NCI-H69 (cell line): ENCODE measurements around the gene OMP.

ENCODE experiments used
- DNase-seq: peaks from one replicate; lab custom pipeline; 2025; lab: John Stamatoyannopoulos, UW

OMP gene

DNA sequence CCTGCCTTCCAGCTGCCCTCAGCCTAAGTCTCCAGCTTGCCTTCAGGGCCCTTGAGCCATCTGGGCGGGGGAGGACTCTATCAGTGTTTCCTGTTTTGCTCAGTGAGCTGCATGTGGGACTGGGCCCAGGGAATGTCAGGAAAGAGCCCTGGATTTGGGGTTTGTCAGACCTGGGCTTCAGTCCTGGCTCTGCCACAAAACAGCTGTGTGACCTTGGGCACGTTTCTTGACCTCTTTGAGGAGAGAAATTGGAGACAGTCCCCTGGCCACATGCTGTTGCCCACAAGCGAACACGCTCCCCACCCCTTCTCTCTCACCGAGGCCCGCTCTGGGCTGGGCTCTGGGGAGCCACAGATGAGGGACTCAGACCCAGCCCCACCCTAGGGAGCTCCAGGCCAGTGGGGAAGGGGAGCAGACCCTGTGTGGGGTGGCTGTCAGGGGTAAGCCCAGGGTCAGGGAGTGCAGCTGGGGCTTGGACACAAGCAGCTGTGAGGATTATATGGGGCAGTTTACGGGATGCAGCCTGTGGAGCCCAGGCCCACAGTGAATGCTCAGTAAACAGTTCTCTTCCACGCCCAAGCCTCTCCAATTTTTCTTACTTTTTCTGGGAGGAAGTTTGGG is 37.7 kb downstream of the OMP start:
- DNase-seq = peak; percentile 53

DNA sequence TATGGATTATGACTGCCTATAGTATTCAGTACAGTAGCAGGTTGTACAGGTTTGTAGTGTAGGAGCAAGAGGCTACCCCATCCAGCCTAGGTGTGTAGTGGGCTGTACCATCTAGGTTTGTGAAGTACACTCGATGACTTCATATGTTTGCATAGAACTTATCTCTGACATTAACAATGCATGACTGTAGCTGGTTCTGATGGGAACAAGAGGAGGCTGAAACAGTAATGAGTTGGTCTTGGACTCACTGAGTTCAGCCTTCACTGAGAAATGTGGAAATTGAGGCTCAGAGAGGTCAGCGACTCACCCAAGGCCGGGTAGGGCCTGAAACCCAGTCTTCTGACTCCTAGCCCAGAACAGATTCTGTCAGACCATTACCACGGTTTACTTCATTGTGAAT is 38.4 kb downstream of the OMP start:
- DNase-seq = peak; percentile 52

DNA sequence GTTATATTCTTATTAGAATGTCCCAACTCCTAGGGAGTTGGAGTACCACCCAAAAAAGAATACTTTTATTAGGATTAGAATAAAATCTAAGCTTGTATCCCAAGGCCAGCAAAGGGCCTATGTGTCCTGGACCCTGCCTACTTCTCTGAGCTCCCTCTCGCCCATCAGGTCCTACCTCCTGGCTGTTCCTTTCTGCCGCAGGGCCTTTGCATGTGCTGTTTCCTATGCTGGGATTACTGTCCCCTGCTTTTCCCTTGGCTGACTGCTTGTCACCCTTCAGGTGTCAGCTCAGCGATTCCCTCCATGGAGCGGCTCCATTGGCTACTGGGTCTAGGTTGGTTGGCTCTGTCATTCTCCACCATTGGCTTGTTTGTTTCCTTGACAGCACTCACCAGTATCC is 38.8 kb downstream of the OMP start:
- DNase-seq = no peak

DNA sequence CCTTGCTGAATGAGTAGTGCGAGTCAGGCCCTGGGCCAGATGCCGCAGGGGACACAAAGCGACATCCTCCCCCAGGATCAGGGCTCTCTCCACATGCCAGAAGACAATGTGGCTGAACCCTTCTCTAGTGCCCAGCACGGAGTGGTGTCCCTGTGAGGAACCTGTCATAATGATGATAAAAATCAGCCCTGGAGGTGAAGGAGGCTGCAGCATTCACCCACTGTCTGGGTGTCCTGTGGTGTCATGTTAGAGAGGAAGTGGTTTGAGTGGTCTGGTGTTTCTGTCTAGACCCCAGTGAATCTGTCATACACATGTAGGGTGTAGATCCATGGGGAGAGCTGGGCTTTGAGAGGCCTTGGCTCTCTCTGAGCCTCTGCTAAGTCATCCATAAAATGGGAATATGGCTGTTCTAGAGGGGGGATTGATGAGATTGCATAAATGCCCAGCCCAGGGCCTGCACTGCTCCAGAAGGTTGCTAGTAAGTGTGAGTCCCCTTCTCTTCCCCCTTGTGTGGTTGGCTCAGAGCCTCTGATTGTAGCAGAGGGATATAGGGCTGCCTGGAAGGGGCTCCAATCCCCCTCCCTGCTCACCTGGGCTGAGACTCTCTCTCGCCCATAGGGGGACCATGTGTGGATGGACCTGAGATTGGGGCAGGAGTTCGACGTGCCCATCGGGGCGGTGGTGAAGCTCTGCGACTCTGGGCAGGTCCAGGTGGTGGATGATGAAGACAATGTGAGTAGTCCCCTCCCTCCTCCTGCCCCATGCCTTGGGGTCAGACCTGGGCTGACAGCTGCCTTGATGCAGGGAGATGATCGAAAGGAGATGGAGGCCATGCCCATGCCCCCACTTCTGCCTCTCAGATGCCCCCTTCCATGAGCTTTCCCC is 39.7 kb downstream of the OMP start:
- DNase-seq = no peak

DNA sequence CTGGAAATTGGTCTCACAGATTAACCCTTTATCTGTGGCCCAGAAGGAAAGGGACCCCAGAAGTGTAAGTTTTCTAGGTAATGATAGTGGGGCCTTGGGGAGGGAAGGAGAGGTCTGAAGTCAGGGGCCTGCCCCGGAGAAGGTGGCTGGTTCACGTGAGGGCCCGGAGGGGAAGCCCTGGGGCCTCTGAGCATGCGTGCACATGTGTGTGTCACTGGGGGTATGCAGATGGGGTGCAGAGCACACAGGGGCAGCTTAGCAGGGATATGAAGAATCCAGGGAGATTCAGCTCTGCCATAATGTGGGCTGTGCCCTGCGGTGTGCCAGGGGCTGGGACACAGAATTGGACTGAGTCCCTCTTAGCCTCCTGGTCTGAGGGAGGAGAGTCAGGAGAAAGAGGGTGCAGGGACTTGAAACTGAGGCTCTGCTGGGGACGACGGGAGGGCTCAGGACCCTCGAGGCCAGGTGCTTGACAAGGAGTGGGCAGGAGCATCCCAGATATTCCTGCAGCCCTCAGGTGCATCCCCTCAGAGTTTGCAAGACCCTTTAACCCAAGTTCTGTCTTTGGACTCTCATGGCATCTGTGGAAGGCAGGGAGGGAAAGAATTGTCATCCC is 40.9 kb downstream of the OMP start:
- no peak for DNase-seq

DNA sequence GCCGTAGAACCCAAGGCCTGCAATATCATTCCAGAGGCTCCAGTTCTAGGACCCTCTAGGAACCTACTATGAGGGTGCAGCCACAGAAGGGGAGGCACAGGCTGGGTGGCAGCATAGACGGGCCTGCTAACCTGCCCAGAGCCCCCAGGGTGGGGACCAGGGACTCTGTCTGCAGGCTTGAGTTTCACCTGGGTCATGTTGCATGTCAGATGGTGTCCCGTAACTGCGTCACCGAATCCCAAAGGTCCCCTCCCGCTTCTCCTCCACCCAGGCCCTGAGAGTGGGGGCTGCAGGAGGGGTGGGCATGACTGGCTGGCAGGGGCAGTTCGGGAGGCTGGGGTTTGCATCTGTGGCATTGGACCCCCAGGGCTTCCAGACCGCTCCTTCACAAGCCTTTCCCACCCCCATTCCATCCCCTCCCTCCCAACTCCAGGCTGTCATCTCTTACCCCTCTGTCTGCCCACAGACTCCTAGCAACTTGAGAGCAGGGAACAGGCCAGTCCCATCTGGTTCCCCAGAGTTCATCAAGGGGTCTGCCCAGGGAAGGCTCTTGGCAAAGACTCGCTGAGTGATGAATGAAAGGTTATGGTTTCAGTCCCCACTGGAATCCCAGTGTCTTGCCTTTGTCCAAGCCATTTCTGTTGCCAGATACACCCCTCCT is 41.7 kb downstream of the OMP start:
- peak; percentile 20 for DNase-seq

DNA sequence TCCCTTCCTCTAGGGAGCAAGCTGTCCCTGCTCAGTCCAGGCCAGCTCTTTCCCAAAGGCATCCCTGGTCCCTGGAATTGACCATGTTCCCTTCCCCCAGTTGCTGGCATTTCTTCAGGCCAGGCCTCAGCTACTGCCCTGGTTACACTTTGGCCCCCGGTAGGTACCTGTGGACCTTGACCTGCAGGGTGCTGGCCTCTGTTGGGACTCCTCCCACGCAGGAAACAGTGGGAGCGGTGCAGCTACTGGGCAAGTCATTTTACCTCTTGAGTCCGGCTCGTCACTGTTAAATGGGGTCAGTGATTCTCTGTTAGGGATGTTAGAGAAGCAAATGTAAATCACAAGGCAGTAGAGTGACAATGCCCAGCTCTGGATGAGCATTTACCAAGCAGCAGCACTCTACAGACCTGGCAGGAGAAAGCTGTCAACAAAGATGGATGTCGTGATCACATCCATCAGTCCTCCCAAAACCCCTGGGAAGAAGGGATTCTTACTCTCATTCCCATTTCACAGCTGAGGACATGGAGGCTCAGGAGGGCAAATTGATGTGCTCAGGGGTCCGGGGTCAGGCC is 42.3 kb downstream of the OMP start:
- no peak for DNase-seq

DNA sequence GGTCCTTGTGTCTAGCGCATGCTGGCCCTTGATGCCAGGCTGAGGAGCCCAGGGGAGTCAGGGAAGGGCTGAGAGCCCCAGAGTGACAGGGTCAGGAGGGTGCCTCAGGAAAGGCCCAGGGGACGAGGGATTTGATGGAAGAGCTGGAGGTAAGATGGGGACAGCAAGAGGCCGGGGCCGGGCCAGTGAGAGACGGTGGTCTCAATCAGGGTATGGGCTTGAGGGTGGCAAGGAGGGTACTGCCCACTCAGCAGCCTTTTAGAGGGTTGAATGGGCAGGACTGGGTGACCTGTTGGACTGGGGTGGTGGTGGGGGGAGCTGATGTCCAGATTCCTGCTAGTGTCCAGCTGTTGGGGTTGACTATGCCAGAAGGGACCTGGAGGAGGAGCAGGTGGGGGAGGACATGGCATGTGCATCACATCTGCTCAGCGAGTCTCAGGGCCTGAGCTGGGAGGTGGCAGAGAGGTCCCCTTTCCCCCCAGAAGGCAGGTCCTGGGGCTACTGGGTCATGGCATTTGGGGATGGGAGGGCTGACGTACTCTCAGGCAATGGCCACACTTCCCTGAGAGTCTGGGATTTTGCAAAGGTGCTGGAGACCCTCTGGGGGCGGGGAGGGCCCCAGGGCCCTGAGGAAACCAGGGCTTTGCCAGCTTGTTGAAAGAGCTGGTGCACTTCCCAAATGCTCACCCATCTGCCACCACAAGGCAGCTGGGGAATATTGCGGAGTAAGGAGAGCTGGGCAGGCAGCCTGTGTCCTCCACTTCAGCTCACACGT is 43.8 kb downstream of the OMP start:
- DNase-seq = peak; percentile 67

DNA sequence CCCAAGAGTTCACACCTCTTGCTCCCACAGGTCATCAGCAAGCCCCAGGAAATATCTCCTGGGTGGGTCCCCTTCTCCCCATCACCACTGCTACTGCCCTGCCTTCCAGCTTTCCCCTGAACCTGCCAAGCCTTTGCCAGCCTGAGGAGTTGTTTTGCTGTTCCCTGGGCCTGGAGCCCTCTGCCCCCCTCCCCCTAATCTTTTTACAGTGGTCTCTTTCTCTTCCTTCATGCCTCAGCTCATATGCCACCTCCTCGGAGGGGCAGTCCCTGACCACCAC is 44.3 kb downstream of the OMP start:
- no peak for DNase-seq

DNA sequence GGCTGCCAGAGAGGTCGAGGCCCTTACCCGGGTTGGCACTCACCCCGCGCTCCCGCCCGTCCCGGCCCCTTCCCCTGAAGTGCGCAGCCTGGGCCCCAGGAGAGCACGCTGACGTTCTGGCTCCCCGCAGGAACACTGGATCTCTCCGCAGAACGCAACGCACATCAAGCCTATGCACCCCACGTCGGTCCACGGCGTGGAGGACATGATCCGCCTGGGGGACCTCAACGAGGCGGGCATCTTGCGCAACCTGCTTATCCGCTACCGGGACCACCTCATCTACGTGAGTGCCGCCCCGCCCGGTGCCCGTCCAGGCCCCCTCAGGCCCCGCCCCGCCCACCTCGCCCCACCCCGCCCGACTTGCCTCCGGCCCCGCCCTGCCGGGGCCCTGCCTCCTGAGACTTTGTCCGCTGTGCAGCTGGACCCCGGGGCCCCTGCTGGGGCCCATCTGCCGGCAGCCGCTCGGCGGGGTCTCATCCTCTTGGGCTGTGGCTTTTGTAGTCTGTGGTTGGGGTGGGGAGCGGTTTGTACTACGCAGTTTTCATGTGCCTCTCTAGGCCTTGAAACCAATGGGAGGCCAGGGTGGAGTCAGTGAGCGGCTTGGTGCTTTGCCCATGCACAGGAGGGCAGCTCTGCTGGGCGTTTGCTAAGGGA is 45.2 kb downstream of the OMP start:
- peak; percentile 99 for DNase-seq

DNA sequence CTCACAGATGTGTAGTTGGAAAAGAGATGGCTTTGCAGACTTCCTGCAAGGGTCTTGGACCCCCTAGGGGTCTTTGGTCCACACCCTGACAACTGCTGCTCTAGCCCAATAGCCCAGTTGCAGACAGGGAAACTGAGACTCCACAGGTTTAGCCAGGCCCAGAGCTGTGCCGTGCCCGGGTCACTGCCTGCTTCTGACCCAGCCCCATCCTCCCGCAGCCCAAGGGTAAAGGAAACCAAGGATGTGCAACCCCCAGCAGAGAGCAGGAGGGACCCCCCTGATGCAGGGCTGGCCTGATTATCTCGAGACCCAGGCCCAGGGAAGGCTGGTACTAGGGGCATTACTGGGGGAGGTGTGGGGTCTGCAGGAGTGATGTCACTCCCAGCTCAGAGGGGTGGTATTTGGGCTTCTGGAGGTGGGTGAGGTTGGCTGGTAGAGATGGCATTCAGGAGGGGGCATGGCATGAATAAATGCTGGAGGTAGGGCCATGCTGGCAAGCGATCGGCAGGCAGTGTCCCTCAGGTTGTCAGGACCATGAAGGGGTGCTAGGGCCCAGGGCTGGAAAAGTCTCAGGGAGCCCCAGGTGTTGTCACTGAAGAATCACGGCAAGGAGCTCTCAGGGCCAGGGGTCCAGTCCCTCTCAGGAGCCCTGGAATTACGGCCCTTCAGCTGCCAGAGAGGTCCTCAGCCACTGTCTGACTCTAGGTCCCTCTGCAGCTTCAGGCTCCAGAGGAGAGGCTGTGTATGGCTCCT is 46.5 kb downstream of the OMP start:
- DNase-seq = no peak

DNA sequence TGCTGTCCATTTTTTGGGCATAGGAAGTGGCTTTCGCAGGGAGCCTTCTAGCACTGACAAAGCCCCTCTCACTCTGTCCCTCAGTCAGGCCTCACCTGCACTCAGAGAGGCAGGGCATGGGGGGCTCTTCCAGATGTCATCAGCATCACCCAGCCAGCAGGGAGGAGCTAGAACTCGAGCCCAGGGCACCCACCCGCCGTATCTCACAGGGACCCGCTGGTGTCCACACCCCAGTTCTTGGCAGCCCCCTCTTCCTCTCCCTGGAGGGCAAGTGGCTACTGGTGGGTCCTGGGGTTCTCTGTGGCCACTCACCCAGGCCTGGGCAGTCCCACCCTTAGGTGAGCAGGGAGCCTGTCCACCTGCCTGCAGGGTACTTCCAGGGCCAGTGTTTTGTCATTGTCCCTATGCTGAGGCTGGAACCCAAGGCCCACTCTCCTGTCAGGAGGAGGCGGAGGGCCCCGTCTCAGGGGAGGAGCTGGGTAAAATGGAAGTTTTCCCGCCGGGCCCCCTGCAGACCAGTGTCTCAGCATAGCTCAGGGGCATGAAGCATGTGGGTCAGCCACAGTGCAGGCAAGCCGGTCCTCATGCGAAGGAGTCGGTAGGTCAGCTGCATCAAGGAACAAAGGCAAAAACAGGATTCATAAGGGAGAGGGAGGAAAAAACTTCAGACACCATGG is 47.2 kb downstream of the OMP start:
- DNase-seq = no peak

DNA sequence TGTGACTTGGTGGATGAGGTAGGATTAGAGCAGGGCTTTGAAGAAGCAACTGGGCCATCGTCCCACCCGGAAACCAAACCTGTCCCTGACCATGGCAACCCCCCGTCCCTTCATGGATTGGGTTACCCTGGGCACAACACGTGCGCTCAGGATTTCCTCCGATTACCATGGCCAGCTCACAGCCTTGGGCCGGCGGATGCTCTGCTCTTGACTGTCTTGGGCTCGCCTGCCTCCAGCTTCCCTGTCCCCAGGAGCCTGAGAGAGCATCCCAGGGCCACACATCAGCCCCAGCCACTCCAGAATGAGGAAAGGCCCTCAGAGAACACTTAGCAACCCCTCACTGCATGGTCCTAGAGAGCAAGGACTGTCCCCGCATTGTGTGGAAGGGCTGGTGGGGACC is 48.2 kb downstream of the OMP start:
- DNase-seq = no peak

DNA sequence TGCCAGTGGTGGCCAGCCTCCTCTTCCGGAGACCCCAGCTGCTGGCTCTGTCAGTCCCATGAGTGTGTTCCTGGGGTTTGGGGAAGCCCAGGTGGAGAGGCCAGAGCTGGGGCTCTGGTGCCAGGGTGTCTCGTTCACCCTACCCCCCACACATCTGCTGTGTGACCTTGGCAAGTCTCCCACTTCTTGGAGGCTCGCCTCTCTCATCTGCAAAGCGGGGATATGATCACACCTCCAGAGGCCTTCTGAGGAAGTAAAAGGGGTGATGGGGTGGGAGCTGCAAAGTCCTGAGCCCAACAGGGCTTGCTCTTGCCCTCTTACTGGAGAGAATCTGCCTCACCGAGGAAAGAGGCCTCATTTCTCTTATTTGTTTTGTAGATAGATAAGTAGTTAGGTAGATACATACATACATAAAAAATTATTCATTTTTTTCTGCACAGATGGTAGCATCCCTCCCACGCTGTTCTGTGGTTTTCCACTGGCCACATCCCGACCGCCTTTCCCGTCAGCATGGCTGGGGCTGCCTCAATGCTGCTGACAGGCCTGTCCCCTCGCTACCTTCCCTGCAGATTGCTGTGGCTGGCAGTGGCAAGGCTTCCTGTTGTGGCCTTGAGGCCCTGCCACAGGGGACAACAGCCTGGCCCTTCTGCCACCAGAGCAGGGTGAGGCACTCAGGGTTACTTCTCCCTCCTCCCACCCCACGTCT is 49.3 kb downstream of the OMP start:
- DNase-seq = peak; percentile 65

DNA sequence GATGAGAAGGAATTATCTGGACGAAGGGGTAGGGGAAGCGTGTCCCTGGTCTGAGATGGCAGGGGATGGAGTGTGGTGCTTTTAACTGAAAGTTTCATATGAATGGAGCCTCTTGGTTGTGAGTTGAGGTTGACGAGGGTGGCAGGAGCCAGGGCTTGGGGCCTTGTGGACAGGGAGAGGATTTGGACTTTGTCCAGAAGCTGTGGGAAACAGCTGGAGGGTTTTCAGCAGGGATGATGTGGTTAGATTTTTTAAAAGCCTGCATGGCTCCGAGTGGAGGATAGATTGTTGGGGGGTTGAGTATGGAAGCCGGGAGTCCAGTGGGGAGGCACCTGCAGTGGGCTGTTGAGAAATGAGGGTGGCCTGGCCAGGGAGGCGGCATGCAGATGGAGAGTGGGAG is 50.2 kb downstream of the OMP start:
- DNase-seq = peak; percentile 38
